NOMO-1 treated with dmso at 0.1 percent for 144 hours (cell line): ENCODE data around the gene ACTG1.
"Not testable (repeated sequence)": the region's sequence is repeated elsewhere in the genome, so short reads cannot be mapped to it uniquely, and the experiment has no call there.

ENCODE experiments used
- DNase-seq: peaks from one replicate; lab custom pipeline; 2025; ENCODE audit not compliant: unreplicated experiment; lab: John Stamatoyannopoulos, UW

The ACTG1 gene

DNA sequence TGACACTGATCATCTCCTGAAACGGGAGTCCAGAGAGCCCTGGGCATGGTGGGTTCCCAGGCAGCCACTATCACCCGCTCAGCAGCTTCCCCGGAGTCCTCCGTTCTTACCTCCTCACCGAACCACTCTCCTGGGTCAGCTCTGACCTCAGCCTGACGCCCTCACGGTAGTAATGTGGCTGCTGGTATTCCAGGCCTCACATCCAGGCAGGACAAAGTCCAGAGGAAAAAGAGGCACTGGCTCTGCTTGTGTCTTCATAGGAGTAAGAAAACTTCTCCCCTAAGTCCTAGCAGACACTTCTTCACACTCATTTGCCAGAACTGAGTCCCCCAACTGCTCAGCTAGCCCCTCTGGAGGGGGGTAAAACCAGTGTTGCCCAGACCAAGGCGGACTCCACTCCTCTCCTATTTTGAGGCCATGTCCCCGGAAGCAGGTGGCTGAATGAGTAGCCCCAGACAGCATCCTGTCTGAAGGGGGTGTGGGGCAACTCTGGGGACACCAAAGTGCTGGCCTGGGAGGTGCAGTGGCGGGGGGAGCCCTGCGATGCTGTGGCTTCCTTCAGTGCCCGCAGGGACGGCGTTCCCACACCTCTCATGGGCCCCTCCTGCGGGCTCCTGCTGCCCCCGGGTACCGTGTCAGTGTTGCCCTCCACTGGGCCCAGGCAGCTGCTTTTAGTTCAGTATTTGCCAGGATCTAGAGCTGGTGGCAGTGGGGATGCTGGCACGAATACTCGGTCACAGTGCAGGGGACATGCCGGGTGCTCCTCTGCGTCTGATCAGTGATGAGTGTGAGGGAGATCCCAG, 20.9 kb upstream of the ACTG1 start:
- no peak for DNase-seq

DNA sequence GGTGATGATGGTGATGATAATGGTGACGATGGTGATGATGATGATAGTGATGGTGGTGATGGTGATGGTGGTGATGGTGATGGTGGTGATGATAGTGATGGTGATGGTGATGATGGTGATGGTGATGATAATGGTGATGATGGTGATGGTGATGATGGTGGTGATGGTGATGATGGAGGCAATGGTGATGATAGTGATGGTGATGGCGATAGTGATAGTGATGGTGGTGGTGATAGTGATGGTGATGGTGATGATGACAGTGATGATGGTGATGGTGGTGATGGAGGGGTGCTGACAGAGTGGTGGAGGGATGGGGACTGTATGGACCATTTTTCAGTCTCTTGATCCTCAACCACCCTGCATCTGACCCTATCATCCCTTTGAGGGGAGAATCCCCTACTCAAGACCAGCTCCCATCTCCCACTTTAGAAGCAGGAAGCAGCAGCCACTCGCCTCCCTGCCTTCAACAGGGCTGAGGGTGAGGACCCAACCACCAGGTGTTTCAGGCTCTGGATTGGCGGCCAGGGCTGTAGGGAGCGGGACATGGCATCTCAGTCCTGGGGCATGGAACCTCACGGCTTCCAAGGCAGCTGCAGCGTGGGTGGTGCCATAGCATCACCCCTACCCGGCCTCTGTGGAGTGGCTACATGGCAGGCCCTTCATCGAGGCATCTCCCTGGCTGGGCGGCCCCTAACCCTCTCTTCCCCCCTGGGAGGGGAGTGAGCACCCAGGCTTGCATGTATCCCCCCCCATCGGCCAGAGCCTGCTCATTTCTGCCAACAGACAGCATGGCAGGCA, 20.1 kb upstream of the ACTG1 start:
- no peak for DNase-seq

DNA sequence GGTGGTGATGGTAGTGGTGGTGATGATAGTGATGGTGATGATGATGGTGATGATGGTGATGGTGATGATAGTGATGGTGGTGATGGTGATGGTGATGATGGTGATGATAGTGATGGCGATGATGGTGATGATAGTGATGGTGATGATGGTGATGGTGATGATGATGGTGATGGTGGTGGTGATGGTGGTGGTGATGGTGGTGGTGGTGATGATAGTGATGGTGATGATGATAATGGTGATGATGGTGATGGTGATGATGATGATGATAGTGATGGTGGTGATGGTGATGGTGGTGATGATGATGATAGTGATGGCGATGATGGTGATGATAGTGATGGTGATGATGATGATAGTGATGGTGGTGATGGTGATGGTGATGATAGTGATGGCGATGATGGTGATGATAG, 19.4 kb upstream of the ACTG1 start:
- DNase-seq, result not testable (repeated sequence)

DNA sequence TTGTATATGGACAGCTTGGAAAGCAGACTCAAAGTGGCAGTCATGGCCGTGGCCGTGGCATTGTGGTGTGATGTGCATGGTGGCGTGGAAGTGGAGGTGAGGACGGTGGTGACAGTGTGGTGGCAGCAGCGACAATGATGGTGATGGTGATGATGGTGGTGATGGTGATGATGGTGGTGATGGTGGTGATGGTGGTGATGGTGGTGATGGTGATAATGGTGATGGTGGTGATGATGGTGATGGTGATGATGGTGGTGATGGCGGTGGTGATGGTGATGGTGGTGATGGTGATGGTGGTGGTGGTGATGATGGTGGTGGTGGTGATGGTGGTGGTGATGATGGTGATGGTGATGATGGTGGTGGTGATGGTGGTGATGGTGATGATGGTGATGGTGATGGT, 18.4 kb upstream of the ACTG1 start:
- DNase-seq, result not testable (repeated sequence)

DNA sequence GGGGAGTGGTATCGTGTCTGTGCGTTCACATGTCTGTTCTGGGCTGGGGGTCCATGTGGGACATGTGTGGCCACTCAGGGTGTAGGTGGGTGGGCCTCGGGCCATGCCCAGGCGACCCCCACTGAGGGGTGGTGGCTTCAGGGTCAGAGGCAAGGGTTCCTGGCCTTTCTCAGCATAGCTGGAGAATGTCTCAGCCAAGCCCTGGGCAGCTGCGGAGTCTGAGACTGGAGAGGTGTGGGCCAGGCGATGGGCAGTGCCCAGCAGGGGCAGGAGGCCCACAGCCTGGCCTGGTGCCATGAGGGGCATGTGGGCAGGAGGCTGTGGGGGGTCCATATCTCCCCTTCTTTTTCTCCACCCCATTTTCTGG, 16.8 kb upstream of the ACTG1 start:
- DNase-seq, result no peak

DNA sequence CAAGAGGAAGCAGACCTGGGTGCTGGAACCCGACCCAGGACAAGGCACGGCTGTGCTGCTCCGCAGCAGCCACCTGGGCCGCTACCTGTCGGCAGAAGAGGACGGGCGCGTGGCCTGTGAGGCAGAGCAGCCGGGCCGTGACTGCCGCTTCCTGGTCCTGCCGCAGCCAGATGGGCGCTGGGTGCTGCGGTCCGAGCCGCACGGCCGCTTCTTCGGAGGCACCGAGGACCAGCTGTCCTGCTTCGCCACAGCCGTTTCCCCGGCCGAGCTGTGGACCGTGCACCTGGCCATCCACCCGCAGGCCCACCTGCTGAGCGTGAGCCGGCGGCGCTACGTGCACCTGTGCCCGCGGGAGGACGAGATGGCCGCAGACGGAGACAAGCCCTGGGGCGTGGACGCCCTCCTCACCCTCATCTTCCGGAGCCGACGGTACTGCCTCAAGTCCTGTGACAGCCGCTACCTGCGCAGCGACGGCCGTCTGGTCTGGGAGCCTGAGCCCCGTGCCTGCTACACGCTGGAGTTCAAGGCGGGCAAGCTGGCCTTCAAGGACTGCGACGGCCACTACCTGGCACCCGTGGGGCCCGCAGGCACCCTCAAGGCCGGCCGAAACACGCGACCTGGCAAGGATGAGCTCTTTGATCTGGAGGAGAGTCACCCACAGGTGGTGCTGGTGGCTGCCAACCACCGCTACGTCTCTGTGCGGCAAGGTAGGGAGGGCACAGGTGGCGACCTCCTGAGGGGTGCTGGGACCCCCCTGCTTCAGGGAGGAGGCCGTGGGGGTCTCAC, 16.2 kb upstream of the ACTG1 start:
- no peak for DNase-seq

DNA sequence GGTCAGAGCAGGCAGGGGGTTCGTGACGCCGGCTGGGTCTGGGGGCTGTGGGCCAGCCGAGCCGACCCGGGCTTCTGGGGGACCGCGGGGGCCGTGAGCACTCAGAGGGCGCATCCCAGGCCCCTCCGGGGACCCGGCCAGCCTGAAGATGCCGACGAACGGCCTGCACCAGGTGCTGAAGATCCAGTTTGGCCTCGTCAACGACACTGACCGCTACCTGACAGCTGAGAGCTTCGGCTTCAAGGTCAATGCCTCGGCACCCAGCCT, 15.7 kb upstream of the ACTG1 start:
- no peak for DNase-seq

DNA sequence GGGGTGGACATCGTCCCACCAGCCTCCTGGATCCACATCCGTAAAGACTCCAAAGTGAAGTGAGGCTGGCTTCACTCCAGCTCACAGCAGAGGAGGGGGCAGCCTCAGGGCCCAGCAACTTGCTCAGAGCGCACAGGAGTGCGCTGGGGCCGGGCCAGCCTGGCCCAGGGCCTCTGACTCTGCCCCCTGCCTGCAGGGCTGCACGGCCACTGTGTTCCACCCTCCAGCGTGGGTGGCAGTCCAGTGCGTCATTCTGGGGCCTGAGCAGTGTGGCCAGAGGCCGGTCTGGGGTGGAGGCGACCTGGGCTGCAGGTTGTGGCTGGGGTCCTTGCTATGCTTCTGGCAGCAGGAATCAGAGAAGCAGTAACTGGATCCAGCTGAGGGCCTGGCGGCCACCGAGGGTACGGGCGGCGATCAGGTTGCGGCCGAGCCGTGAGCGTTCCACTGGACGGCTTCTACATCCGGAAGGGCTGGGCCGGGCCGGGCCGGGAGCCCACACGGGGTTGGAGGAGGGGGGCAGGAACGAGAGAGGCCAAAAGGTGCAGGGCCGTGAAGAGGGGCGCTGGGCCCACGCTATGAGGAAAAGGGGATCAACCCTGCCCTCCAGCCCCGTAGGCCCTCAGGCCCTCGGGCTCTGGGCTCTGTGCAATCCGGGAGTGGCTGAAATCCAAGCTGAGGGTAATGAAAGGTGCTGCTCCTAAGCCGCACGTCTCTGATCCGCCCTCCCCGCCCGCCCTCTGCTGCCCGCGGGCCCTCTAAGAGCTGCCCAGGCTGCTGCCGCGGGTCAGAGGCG, 15.2 kb upstream of the ACTG1 start, which contains the start of gene FSCN2:
Gene FSCN2 (plus strand): TSS at position 787 of the 793 bp plus-strand sequence. CDS start 155 bp downstream, outside the sequence.
- DNase-seq, result no peak

DNA sequence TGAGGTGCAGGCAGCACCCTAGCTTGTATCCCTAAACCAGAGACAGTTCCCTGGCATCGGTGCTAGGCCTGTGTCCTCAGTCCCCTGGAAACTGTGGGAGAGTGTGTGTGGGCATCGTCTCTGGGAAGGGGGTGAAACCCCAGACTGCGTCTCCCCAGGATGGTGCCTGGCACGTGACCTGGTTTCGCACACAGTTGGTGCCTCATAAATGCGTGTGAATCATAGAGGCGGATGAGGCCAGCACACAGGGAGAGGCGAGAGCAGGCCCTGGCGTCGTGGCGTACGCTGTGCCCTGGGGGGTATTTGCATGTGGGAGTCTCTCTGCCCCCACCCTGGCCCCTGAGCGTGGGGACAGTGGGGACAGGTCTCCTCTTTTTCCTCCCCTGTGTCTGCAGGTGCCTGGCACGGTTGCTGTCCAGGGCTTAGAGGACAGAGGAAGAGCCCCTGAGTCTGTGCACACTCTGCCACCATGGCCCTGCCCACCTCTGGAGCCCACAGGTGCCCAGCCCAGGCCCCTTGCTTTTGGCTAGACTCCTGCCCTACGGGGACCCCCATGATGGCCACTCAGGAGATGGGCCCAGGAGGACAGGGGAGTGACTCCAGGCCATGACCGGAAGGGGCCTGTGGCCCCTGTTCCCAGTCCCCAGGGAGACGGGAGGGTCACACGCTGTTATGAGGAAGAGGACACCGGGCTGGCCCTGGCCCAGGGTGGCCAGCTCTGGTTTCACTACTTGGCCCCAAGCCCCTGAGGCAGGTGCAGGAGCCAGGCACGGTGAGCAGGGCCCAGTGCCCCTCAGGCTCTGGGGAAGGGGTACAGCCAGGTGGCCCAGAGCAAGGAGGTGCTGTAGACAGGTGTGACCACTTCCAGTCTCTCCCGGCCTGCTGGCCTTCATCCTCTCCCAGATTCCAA, 14.3 kb upstream of the ACTG1 start:
- no peak for DNase-seq

DNA sequence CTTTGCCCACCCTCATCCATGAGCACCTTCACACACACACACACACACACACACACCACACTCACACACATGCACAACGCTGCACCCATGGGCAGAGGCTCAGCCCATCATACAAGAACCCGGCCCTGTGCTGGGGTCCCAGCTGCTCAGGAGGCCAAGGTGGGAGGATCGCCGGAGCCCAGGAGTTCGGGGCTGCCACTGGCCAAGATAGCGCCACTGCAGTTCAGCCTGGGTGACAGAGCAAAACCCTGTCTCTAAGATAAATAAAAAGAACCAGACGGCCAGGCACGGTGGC, 12.2 kb upstream of the ACTG1 start:
- DNase-seq, result no peak

DNA sequence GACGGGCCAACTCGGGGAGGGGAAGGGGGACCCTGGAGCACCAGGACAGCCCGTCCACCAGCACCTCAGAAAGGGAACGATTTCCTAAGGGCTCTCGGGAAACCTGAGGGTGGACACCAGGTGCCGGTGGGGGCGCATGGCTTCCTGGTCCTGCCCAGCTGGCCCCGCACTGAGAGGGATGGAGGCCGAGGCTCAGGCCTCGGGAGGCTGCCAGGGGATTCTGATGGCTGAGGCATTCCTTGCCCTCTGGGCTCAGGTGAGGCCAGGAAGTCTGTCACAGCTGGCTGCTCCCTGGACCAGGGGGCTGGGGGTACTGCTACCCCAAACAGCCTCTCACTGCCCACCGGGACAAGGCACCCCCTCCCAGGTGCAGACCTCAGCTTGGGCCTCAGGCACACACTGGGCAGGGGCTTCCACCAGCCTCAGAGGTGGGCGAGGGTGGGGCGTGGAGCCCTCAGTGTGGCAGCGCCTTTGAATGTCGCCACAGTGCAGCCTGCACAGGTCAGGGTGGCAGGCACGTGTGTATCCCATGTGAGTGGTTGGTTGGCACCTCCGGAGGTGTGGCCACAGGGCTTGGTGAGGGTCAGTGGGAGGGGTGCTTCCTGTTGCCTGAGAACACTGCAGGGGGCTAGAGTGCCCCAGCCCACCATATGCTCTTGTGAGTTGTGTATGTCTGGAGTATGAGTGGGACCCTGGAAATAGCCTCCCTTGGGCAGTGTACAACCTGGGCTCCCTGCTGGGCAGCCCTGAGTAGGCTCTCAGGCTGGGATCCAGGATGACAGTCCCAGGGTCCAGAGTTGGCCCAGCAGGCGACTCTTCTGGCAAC, 11.7 kb upstream of the ACTG1 start:
- DNase-seq, result no peak

DNA sequence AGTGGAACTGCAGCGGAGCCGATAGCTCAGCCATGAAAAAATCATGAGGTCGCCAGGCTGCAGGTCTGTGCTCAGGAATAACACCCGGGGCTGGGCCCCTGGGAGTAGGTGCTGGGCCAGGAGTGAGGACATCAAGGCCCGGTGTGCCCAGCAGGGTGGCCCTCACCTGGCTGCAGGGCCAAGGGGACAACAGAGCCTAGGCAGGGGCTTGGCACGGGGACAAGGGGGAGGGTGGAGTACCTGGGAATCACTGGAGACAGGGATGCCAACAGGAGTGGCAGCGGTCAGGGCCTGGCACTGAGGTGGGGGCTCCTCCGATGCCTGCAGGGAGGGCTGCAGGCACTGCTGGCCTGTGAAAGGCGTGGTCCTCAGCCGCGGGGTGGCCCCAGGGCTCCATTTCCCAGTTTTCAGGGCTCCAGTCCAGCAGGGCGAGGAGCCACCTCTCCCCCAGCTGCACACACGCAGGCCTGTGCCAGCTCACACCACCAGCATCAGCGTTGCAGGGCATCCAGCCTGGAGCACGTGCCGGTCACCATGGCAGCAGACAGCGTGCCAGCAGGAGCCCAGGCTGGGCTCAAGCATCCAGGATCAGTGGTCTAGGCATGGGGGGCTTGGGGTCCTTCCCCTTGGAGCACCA, 10.9 kb upstream of the ACTG1 start:
- DNase-seq, result no peak

DNA sequence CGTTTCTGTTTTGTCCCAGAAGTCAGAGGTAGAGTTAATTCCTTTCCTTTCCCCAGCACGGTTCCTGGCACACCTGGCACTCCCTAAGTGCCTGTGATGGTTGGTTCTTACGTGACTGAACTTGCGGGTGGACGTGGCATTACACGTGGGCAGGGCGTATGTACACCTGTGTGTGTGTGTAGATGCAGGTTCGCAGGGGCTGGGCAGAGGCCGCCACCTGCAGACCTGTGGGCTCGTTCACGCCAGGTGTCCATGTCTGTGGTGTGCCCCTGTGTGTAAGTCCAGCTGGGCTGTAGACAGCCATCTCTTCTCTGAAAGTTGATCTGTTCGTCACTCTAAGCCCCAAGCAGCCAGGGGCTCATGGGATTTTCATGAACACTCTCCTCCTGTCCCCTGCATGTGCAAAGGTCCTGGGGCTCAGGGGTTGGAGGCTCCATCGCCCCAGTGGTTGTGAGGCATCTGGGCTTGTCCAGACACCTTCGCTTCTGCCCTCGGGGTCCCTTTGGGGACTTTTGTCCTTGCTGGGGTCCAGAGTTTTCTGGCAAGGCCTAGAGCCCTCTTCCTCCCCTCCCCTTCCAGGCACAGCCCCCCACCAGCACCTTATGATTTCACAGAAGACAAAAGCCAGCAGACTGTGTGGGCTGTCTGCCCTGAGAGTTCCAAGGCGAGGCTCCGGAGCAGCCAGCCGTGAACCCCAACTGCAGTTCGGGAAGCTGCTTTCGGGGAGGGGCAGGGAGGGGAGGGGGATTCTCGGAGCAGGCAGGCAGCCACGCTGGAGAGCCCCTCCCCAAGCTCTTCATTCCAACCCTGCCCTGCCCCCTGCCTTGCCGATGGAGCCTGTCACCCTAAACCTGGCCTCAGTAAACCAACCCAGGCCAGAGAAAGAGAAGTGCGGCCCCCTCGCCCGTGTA, 10.1 kb upstream of the ACTG1 start:
- no peak for DNase-seq

DNA sequence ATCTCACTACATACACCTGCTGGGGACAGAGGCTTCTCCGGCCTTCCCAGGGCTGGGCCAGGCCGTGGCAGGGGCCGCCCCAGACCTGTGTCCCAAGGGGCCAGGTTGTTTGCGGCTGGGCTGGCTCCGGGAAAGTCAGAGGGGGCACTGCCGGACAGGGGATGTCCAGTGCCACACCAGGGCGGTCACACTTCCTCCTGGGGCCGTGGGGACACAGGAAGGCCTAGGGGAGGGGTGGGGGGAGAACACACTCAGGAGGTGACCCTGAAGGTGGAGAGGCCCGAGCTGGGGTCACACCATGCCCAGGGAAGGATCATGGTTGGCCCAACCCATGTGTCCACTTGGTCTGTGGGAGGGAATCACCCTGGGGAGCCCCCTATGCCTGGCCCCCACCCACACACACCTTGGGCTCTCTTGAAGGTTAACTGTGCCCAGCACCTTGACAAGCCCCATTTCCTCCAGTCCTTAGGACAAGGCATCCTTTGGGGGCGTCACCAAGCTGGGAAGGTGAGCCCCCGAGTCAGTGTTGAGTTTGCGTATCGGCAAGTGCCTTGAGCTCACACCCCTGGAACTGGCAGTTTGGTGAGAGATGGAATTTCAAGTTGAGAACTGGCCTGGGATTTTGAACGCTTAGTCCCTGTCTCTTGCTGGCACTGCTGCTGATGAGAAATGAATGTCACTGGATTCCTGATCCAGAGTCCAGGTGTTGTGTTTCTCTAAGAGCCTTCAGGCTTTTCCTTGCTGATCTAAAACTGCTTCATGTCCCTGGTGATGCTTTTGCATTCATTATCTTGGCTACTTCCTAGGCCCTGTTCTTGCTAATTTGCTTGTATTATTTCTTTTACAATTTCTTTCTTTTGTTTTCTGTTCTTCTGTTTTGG, 7.7 kb upstream of the ACTG1 start:
- DNase-seq, result no peak

DNA sequence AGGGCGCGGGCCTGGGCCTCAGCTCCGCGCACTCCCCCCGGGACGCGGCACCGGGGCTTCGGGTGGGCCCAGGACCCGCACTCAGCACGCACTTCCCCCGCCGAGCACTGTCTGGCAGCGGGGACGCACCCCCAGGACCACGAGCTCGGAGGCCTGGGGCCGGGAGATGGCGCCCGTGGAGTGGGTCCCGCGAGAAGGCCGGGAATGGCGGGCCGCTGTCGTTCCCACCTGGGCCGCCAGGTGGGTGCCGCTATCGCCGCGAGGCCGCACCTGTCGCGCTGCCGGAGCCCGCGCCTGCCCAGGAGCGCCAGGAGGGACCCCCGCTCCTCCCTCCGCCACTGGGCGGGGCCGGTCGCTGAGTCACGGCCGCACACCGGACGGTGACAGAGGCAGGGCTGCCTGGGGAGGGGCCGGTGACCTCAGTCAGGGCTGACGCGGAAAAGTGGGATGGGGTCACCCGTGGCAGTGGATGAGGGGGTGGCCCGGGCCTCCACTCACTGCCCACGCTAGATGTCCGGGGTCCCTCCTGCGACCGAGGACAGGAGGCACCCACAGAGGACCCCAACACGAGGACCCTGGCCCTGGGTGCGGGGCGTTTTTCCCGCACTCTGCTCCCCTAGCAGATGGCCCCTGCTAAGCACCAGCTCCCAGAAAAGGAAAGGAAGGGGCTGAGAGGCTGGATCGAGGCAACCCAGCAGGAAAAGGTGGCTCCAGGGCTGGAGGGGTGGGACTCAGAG, 6.9 kb upstream of the ACTG1 start:
- no peak for DNase-seq

DNA sequence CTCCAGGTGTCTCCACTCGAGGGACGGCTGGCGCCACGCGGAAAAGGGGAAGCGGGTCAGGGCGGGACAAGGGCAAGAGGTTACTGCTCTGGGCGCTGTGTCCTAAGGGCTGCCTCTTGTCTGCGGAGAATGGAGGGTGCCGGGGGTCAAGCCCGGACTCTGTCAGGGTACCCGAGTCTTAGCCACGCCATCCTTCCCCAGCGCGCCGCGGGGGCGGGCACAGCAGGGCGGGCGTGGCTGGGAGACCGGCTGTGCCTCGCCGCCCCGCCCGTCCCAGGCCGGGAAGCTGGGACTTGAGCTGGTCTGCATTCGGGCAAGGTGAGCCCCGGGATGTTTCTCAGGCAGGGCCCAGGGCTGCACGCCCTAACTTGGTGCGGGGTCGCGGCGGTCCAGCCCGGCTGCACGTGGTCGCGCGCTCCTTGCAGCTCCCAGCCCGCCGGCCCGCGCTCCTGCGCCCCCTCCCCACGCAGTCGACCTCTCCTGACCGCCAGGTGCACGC, 6.2 kb upstream of the ACTG1 start:
- DNase-seq, result no peak
